KOPT-K1 (cell line): ENCODE results near the gene PLCB4.

Experiments
- H3K27ac ChIP-seq: fragments of 200-600 bp; sonication (generic); 2 replicates; pipeline ENCODE4 v1.5.1; 2016; ENCODE audit warnings: antibody characterized with exemption, mild to moderate bottlenecking, low read depth, low read length; ENCODE audit not compliant: poor library complexity, severe bottlenecking
- H3K36me3 ChIP-seq: fragments of 200-600 bp; sonication (generic); 2 replicates; pipeline ENCODE4 v1.5.1; 2017; ENCODE audit warnings: antibody characterized with exemption, mild to moderate bottlenecking, low read length, moderate library complexity; ENCODE audit not compliant: insufficient read depth
- H3K9me3 ChIP-seq: fragments of 200-600 bp; sonication (generic); 2 replicates; pipeline ENCODE4 v1.5.1; 2017; ENCODE audit warnings: antibody characterized with exemption, low read length, mild to moderate bottlenecking; ENCODE audit not compliant: insufficient read depth, poor library complexity, severe bottlenecking

Gene PLCB4

GRCh38 chr20:9496155-9496554 is 427.3 kb downstream of the PLCB4 start:
- no peaks in the 10 kb centered on the region for H3K9me3 ChIP-seq

DNA sequence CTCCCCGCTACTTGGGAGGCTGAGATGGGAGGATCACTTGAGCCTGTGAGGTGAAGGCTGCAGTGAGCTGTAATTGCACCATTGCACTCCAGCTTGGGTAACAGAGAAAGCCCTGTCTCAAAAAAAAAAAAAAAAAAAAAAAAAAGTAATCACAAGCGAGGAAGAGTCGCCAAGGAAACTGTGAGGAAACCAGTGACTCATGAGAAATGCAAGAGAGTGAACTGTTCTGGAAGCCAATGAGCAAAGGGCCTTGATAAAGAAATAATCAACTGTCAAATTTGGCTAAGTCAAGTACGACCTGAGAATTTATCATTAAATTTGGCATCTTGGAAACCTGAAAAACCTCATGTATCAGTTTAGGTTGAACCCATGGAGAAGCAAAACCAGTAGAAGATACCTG is 429.4 kb downstream of the PLCB4 start:
- H3K27ac ChIP-seq = no peak overlapping the region
- no peaks in the 10 kb centered on the region for H3K9me3 ChIP-seq
- H3K36me3 ChIP-seq = no peaks in the 10 kb centered on the region

More at GRCh38 chr20:9496155-9496554, 427.3 kb downstream of the PLCB4 start:
- Histone ChIP-seq H3K27ac (no peak overlapping the region), H3K36me3 (no peaks in the 10 kb centered on the region)

GRCh38 chr20:9499126-9499899 is 430.4 kb downstream of the PLCB4 start:
- no peaks in the 10 kb centered on the region for H3K36me3 ChIP-seq
- H3K27ac ChIP-seq = no peak overlapping the region
- no peaks in the 10 kb centered on the region for H3K9me3 ChIP-seq

DNA sequence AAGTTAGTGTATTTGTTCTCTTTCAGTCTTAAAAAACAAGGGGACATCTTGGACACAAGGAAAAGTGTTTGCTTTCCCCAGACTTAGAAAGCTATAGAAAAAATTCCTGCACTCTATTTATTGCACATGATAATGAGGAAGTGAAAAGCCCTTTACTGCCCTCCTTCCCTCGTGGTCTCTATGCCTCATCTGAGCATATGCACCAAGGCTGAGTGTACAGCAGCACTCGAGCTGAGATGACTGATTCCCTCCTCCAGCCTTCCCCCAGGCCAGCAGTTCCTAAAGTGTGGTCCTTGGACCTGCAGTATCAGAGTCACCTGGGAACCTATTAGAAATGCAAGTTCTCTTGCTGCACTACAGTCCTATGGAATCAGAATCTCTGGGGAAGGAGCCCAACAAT is 431.2 kb downstream of the PLCB4 start:
- H3K36me3 ChIP-seq = no peaks in the 10 kb centered on the region
- no peaks in the 10 kb centered on the region for H3K9me3 ChIP-seq
- H3K27ac ChIP-seq = no peak overlapping the region

- no peak overlapping the region for H3K27ac ChIP-seq
- H3K9me3 ChIP-seq = peaks cover 7% of the 10 kb centered on the region
- H3K36me3 ChIP-seq = no peaks in the 10 kb centered on the region
These were observed 432.6 kb downstream of the PLCB4 start for GRCh38 chr20:9501473-9501872.

DNA sequence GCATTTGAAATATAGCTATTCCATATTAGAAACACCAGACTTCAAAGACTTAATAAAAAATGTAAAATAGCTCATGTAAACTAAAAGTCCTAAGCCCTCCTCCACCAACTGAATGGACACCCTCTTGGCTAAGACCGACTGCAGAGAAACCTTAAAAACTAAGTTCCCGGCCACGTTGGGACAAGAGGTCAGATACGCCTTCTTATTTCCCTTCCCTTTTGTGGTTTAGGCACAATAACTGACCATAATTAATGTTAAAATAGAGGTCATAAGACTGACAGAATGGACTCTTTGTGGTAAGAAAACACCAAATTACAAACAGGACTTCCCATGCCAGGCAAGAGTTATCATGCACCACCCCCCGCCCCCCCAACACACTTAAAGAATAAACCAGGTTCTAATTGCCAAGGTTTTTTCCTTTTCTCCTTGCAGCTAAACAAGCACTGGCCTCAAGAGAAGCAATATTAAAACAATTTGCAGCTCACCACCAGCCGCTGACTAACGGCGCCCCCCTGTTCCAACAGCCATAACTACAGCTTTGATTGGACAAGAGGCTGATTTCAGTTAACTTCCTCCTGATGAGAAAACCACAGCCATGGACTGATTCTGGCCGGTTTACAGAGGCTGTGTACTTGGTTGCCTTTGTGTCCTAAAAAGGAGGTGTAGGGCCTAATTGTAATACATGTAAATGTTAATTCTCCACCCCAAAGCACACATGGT is 434.8 kb downstream of the PLCB4 start:
- Histone ChIP-seq H3K27ac (no peak overlapping the region), H3K9me3 (peaks cover 10% of the 10 kb centered on the region), H3K36me3 (no peaks in the 10 kb centered on the region)

GRCh38 chr20:9506280-9506821 is 437.5 kb downstream of the PLCB4 start:
- H3K9me3 ChIP-seq = peaks cover 10% of the 10 kb centered on the region
- no peak overlapping the region for H3K27ac ChIP-seq
- H3K36me3 ChIP-seq = no peaks in the 10 kb centered on the region

GRCh38 chr20:9506964-9507369 is 438.1 kb downstream of the PLCB4 start:
- peaks cover 10% of the 10 kb centered on the region for H3K9me3 ChIP-seq
- H3K27ac ChIP-seq = no peak overlapping the region
- no peaks in the 10 kb centered on the region for H3K36me3 ChIP-seq

DNA sequence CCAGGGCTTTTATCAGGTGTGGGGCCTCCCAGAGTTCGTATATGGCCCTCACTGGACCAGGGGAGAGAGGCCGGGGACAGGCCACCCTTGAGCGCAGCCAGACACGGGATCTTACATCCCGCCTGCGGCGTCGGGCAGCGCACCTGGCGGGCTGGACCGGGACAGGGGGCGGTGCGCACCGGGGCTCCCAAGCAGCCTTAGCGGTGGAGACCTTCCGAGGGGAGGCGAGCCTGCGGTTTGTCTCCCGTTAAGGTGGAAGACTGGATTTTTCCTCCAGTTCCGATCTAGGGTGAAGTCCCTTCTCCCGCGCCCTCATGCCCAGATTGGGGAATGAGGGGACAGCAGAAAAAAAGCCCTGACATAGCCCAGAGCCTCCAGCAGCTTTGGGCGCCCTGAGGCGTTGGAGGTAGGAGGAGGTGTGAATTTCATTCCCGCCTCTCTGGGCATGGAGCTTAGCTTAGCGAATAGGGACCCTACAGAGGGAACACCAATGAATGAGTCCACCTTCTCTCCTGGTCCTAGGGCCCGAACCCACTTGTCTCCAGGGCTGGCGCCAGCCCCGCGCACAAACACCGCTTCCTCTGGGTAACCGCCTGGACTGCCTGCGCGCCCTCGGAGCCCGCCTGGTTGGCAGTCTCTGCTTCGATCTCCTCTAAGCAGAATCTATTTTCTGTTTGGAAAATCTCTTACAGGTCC is 438.8 kb downstream of the PLCB4 start:
- H3K27ac ChIP-seq = no peak overlapping the region
- H3K9me3 ChIP-seq = peaks cover 10% of the 10 kb centered on the region
- H3K36me3 ChIP-seq = no peaks in the 10 kb centered on the region

DNA sequence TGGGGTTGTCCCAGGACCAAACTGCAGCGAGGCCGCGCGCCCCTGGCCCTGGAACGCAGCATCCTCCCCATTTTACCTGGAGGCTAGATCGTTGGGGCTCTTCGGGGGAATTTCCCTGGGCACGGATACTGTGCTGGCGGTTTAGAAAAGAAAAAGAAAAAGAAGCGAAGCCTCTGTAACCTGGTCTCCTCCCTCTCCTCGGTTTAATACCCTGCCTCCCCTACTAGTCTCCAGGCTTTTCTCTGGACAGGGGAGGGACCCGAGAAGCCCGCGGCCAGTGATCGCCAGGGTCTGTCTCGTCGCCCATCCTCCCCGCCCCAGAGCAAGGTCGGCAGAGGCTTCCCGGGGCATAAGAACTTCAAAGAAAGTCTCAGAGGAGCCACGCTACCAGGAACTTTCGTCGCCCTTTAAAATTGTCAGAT is 439.4 kb downstream of the PLCB4 start:
- Histone ChIP-seq H3K27ac (no peak overlapping the region), H3K9me3 (peaks cover 10% of the 10 kb centered on the region), H3K36me3 (no peaks in the 10 kb centered on the region)

DNA sequence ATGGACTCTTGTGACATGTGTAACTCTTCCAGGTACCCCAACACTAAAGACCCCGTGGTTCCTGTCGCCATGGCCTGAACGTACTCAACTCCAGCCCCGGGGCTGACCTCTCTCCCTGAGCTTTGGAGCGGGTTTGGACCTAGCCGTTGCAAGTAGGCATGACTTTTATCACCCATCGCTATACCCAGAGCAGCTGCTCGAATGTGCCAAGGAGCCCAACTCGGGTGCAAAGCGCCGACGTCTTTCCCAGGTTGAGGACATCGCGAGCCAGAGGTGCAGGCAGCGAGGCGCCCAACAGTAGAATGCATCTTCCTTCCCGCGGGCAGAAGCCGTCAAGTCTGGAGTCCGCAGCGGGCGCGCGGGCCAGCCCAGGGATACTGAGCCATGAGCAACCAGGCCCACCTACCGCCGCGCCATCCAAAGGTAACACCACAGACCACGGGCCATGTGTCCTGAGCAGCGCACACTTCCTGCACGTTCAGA is 439.9 kb downstream of the PLCB4 start:
- Histone ChIP-seq H3K36me3 (no peaks in the 10 kb centered on the region), H3K27ac (no peak overlapping the region)

GRCh38 chr20:9509246-9509645 is 440.4 kb downstream of the PLCB4 start:
- H3K36me3 ChIP-seq = no peaks in the 10 kb centered on the region
- H3K9me3 ChIP-seq = peaks cover 10% of the 10 kb centered on the region
- H3K27ac ChIP-seq = no peak overlapping the region

More for the DNA sequence above, 439.9 kb downstream of the PLCB4 start:
- H3K9me3 ChIP-seq = peaks cover 10% of the 10 kb centered on the region

- Histone ChIP-seq H3K36me3 (no peaks in the 10 kb centered on the region), H3K27ac (no peak overlapping the region), H3K9me3 (peaks cover 7% of the 10 kb centered on the region)
These were observed 442.0 kb downstream of the PLCB4 start for GRCh38 chr20:9510911-9511310.

DNA sequence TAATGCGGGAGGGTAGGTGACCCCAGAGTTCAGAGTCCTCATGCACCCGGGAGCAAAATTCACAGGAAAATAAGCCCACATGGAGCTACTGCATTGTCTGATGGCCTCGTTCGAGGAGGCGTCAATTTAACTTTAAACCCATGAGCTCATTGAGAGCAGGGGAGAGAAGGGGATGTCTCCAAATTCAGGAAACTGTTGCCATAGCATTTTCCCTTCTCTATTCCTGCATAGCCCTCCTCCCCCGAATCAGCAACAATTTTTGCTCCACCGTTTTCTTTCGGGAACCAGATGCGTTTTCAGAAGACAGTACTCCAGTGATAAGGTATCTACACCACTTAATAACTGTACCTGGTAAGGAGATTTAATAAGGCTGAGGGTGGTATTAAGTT is 445.2 kb downstream of the PLCB4 start:
- no peaks in the 10 kb centered on the region for H3K36me3 ChIP-seq
- no peaks in the 10 kb centered on the region for H3K9me3 ChIP-seq
- H3K27ac ChIP-seq = no peak overlapping the region
